ENCODE data around the gene MZT2A. TPM values are rescaled to one million over a fixed set of nuclear protein-coding genes. Genes with fewer than 3 reads are reported as not detected.
"Not testable (repeated sequence)": the region's sequence is repeated elsewhere in the genome, so short reads cannot be mapped to it uniquely, and the experiment has no call there.

The MZT2A gene
- total RNA-seq, 1 experiment from 2014 or later = 245 TPM

- peak; percentile 62 for DNase-seq
- not testable (repeated sequence) for H3K27me3 ChIP-seq, H3K36me3 ChIP-seq, H3K9me3 ChIP-seq
- peak within 1 kb of the TSS; percentile 28 for H3K4me3 ChIP-seq
Measured at GRCh38 chr2:131527131-131528001, 35.2 kb upstream of the MZT2A start, which contains the start of gene CCDC74A. Gene CCDC74A, plus strand, starts transcription at chr2:131527888. Its CDS starts 83 bp downstream, at chr2:131527971.

- not testable (repeated sequence) for H3K36me3 ChIP-seq
Measured at GRCh38 chr2:131525256-131525655, 33.1 kb upstream of the MZT2A start.

GRCh38 chr2:131521961-131522781, 30.0 kb upstream of the MZT2A start:
- Histone ChIP-seq H3K36me3 (no peaks in the 10 kb centered on the region), H3K27me3 (no peaks in the 10 kb centered on the region), H3K4me3 (no peak overlapping the region), H3K9me3 (no peaks in the 10 kb centered on the region)
- DNase-seq = peak; percentile 20

More at GRCh38 chr2:131525256-131525655, 33.1 kb upstream of the MZT2A start:
- H3K4me3 ChIP-seq, H3K9me3 ChIP-seq, H3K27me3 ChIP-seq, DNase-seq: not testable (repeated sequence)

- H3K36me3 ChIP-seq, H3K9me3 ChIP-seq, H3K4me3 ChIP-seq, H3K27me3 ChIP-seq, DNase-seq: not testable (repeated sequence)
Measured at GRCh38 chr2:131521524-131521923, 29.3 kb upstream of the MZT2A start.

GRCh38 chr2:131520526-131520925, 28.3 kb upstream of the MZT2A start:
- Histone ChIP-seq H3K36me3 (no peaks in the 10 kb centered on the region), H3K4me3 (no peak overlapping the region), H3K27me3 (no peaks in the 10 kb centered on the region), H3K9me3 (no peaks in the 10 kb centered on the region)
- no peak for DNase-seq

GRCh38 chr2:131519871-131520470, 27.8 kb upstream of the MZT2A start:
- H3K36me3 ChIP-seq, H3K4me3 ChIP-seq, DNase-seq, H3K27me3 ChIP-seq, H3K9me3 ChIP-seq: not testable (repeated sequence)

GRCh38 chr2:131519466-131519865, 27.3 kb upstream of the MZT2A start:
- no peaks in the 10 kb centered on the region for H3K27me3 ChIP-seq
- H3K9me3 ChIP-seq = no peaks in the 10 kb centered on the region
- no peaks in the 10 kb centered on the region for H3K36me3 ChIP-seq
- DNase-seq = no peak
- H3K4me3 ChIP-seq = no peak overlapping the region

- not testable (repeated sequence) for H3K4me3 ChIP-seq, H3K27me3 ChIP-seq, H3K36me3 ChIP-seq, DNase-seq, H3K9me3 ChIP-seq
Measured at GRCh38 chr2:131518531-131518930, 26.3 kb upstream of the MZT2A start.

- not testable (repeated sequence) for H3K9me3 ChIP-seq, DNase-seq, H3K4me3 ChIP-seq, H3K36me3 ChIP-seq, H3K27me3 ChIP-seq
Measured at GRCh38 chr2:131517856-131518255, 25.7 kb upstream of the MZT2A start.

GRCh38 chr2:131517106-131517831, 25.1 kb upstream of the MZT2A start:
- no peaks in the 10 kb centered on the region for H3K27me3 ChIP-seq
- no peak overlapping the region for H3K4me3 ChIP-seq
- no peaks in the 10 kb centered on the region for H3K36me3 ChIP-seq
- no peaks in the 10 kb centered on the region for H3K9me3 ChIP-seq
- no peak for DNase-seq

GRCh38 chr2:131516621-131517020, 24.4 kb upstream of the MZT2A start:
- not testable (repeated sequence) for H3K4me3 ChIP-seq, H3K9me3 ChIP-seq, H3K36me3 ChIP-seq, H3K27me3 ChIP-seq
- peak; percentile 28 for DNase-seq

GRCh38 chr2:131516011-131516410, 23.8 kb upstream of the MZT2A start:
- H3K4me3 ChIP-seq = no peak overlapping the region
- H3K9me3 ChIP-seq = no peaks in the 10 kb centered on the region
- DNase-seq = no peak
- no peaks in the 10 kb centered on the region for H3K36me3 ChIP-seq
- H3K27me3 ChIP-seq = no peaks in the 10 kb centered on the region

- H3K4me3 ChIP-seq, H3K36me3 ChIP-seq, H3K9me3 ChIP-seq, DNase-seq, H3K27me3 ChIP-seq: not testable (repeated sequence)
Measured at GRCh38 chr2:131515235-131515634, 23.0 kb upstream of the MZT2A start.

- not testable (repeated sequence) for DNase-seq, H3K9me3 ChIP-seq
Measured at GRCh38 chr2:131514408-131515166, 22.4 kb upstream of the MZT2A start.

GRCh38 chr2:131511969-131512870, 20.0 kb upstream of the MZT2A start:
- not testable (repeated sequence) for H3K9me3 ChIP-seq, H3K36me3 ChIP-seq, DNase-seq, H3K4me3 ChIP-seq, H3K27me3 ChIP-seq

More at GRCh38 chr2:131514408-131515166, 22.4 kb upstream of the MZT2A start:
- H3K27me3 ChIP-seq, H3K4me3 ChIP-seq, H3K36me3 ChIP-seq: not testable (repeated sequence)
